Right lobe of liver (tissue), 4 donors: ENCODE data around the gene PSMD3.

Source experiments
- CTCF ChIP-seq, 4 donors: fragments of 200-600 bp in 3 of 4; fragments of 450-650 bp in 1 of 4; IDR thresholded peaks; one replicate each; pipeline versions ENCODE4 v1.5.1 to v1.8.0; 2016 to 2022; ENCODE audit warnings: antibody characterized with exemption in 4 of 4, mild to moderate bottlenecking in 2 of 4
- POLR2A ChIP-seq: fragments of 450-650 bp; IDR thresholded peaks from one replicate; pipeline ENCODE4 v1.6.1; 2017; ENCODE audit warnings: antibody characterized with exemption, mild to moderate bottlenecking
- donor health status: DM: no; HTN: no; CAD: no.
- donor health status: DM: no; HTN: no; CAD: no.
- donor health status: DM: no; HTN: yes; CAD: no.

DNA sequence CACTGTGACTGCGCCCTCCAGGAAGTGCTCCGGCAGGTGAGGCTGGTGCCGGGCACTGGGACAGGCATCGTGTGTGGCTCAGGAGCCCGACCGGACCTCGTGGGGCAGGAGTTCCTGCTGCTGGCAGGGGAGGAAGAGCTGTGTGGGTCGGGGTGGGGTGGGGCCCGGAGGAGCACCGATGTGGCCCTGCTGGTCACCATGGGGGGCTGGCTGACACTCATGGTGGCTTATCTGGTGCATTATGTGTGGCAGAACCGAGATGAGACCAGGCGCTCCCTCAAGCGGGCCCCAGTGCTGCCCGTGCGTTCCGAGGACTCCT, 36.3 kb upstream of the PSMD3 start:
- no peak for TF ChIP-seq CTCF (IDR thresholded peaks at IDR 0.05)
- no peak for TF ChIP-seq POLR2A
